K562 (cell line): ENCODE data around the gene IL23R. TPM values are rescaled to one million over a fixed set of nuclear protein-coding genes. Genes with fewer than 3 reads are reported as not detected.

Experiments
- CCNT2 ChIP-seq: IDR thresholded peaks from 2 replicates; pipeline ENCODE4 v1.6.1; 2011; ENCODE audit warnings: borderline replicate concordance, low read depth, mild to moderate bottlenecking, moderate library complexity, mixed read lengths, low read length; ENCODE audit not compliant: insufficient read length; ENCODE audit errors: extremely low read depth
- CEBPG ChIP-seq, 3 experiments: fragments of 200-800 bp in 1 of 3; sonication (Bioruptor generic) in 1 of 3; sonication (generic) in 1 of 3; formaldehyde crosslinking in 1 of 3; IDR thresholded peaks in 2 of 3; conservative IDR thresholded peaks in 1 of 3; 2 replicates each; pipeline versions ENCODE4 v1.6.1 to v1.8.0; 2016 to 2022; ENCODE audit warnings: missing compliant biosample characterization in 2 of 3, missing genetic modification characterization in 2 of 3, mild to moderate bottlenecking in 1 of 3, missing genetic modification reagents in 1 of 3
- CTBP1 ChIP-seq: fragments of 450-650 bp; IDR thresholded peaks from 2 replicates; pipeline ENCODE4 v1.6.1; 2016; ENCODE audit warnings: borderline replicate concordance
- GABPB2 ChIP-seq: fragments of 250-450 bp; sonication (Bioruptor Pico); conservative IDR thresholded peaks from 2 replicates; pipeline ENCODE4 v1.5.1; 2021; ENCODE audit warnings: mild to moderate bottlenecking
- HDAC1 ChIP-seq, 2 experiments: fragments of 450-650 bp; IDR thresholded peaks; 2 replicates each; pipeline ENCODE4 v1.6.1; 2016 to 2017; ENCODE audit warnings: inconsistent platforms in 1 of 2, mild to moderate bottlenecking in 1 of 2, moderate library complexity in 1 of 2
- KAT7 ChIP-seq: sonication (generic); formaldehyde crosslinking; IDR thresholded peaks from 2 replicates; pipeline ENCODE4 v1.8.0; 2022; ENCODE audit warnings: missing genetic modification reagents, mild to moderate bottlenecking, borderline replicate concordance
- NBN ChIP-seq: fragments of 450-650 bp; IDR thresholded peaks from 2 replicates; pipeline ENCODE4 v1.6.1; 2016; ENCODE audit warnings: low read depth, mild to moderate bottlenecking
- NONO ChIP-seq, 2 experiments: fragments of 200-400 bp in 1 of 2; fragments of 450-650 bp in 1 of 2; formaldehyde crosslinking in 1 of 2; IDR thresholded peaks; 2 replicates each; pipeline ENCODE4 v1.6.1; 2017; ENCODE audit warnings: low read depth in 2 of 2, mild to moderate bottlenecking in 2 of 2, moderate library complexity in 2 of 2, low read length in 1 of 2
- SIN3B ChIP-seq: fragments of 450-650 bp; IDR thresholded peaks from 2 replicates; pipeline ENCODE4 v1.6.1; 2017; ENCODE audit warnings: low read depth, mild to moderate bottlenecking, moderate library complexity
- SMARCA4 ChIP-seq: fragments of 450-650 bp; IDR thresholded peaks from 2 replicates; pipeline ENCODE4 v1.6.1; 2016
- SNIP1 ChIP-seq: fragments of 450-650 bp; IDR thresholded peaks from 2 replicates; pipeline ENCODE4 v1.7.1; 2017; ENCODE audit warnings: low read depth, mild to moderate bottlenecking
- SRSF3 ChIP-seq: fragments of 200-400 bp; formaldehyde crosslinking; IDR thresholded peaks from 2 replicates; pipeline ENCODE4 v1.6.1; 2016; ENCODE audit warnings: mild to moderate bottlenecking, low read length, moderate library complexity; ENCODE audit not compliant: insufficient read depth
- TCFL5 ChIP-seq: fragments of 250-450 bp; sonication (Bioruptor Pico); conservative IDR thresholded peaks from 2 replicates; pipeline ENCODE4 v1.6.1; 2021; ENCODE audit warnings: mild to moderate bottlenecking, moderate library complexity, matching md5 sums
- TEAD4 ChIP-seq, 2 experiments: sonication (generic) in 1 of 2; formaldehyde crosslinking in 1 of 2; IDR thresholded peaks; 2 replicates each; pipeline versions ENCODE4 v1.6.1 to v1.8.0; 2012 to 2022; ENCODE audit warnings: borderline replicate concordance in 1 of 2, inconsistent platforms in 1 of 2, low read length in 1 of 2, mild to moderate bottlenecking in 1 of 2, missing genetic modification reagents in 1 of 2
- TRIM24 ChIP-seq, 2 experiments: fragments of 450-650 bp; IDR thresholded peaks; 2 replicates each; pipeline ENCODE4 v1.6.1; 2016
- polyA plus RNA-seq, 8 experiments: library from polyadenylated mRNA; depleted of rRNA in 4 of 8; stranded (reverse) in 5 of 8; unstranded in 3 of 8; fragments of >200 nt; fragmentation: Nextera tagmentation in 2 of 8; fragmentation: Illumina TruSeq in 1 of 8; extraction: Ambion mirVana in 2 of 8; extraction: Trizol in 1 of 8; gene quantifications; 2 replicates each; pipeline versions ENCODE4 v1.2.1 to v1.2.3, GENCODE V29; 2011 to 2014; ENCODE audit warnings: inconsistent platforms in 1 of 8, missing spikeins in 1 of 8
- total RNA-seq, 7 experiments: library from RNA; depleted of rRNA in 6 of 7; stranded (reverse); fragments of >200 nt in 6 of 7; fragmentation: Illumina TruSeq in 2 of 7; extraction: Trizol in 2 of 7; gene quantifications; 2 replicates each; pipeline versions ENCODE4 v1.2.1 to v1.2.3, GENCODE V29; 2011 to 2021; ENCODE audit warnings: low replicate concordance in 1 of 7
- TF ChIP-seq, protein P1 (sequence below): fragments of 450-650 bp; IDR thresholded peaks from 2 replicates; pipeline ENCODE4 v1.6.1; 2017; ENCODE audit warnings: mild to moderate bottlenecking, moderate library complexity
- TF ChIP-seq, protein P2 (sequence below), 2 experiments: fragments of 450-650 bp; IDR thresholded peaks; 2 replicates each; pipeline ENCODE4 v1.6.1; 2016
- TF ChIP-seq, protein P3 (sequence below): fragments of 250-450 bp; sonication (Bioruptor Pico); IDR thresholded peaks from 2 replicates; pipeline ENCODE4 v1.4.0; 2020; ENCODE audit warnings: mild to moderate bottlenecking, moderate library complexity
- TF ChIP-seq, protein P4 (sequence below), 3 experiments: fragments of 200-800 bp in 1 of 3; sonication (Bioruptor generic) in 1 of 3; sonication (generic) in 1 of 3; formaldehyde crosslinking in 1 of 3; IDR thresholded peaks; 2 replicates each; pipeline versions ENCODE4 v1.6.1 to v1.8.0; 2016 to 2022; ENCODE audit warnings: mild to moderate bottlenecking in 2 of 3, missing compliant biosample characterization in 2 of 3, missing genetic modification characterization in 2 of 3, missing genetic modification reagents in 1 of 3
- TF ChIP-seq, protein P5 (sequence below): fragments of 250-450 bp; sonication (Bioruptor Pico); IDR thresholded peaks from 2 replicates; pipeline ENCODE4 v1.8.0; 2022; ENCODE audit warnings: inconsistent platforms

The IL23R gene
- total and polyA plus RNA-seq, 9 of the 15 experiments (the other 6 are each of a cell fraction or from before 2014, with no cell fraction given), result 4.4 to 52.7 (median 22.8) TPM

DNA sequence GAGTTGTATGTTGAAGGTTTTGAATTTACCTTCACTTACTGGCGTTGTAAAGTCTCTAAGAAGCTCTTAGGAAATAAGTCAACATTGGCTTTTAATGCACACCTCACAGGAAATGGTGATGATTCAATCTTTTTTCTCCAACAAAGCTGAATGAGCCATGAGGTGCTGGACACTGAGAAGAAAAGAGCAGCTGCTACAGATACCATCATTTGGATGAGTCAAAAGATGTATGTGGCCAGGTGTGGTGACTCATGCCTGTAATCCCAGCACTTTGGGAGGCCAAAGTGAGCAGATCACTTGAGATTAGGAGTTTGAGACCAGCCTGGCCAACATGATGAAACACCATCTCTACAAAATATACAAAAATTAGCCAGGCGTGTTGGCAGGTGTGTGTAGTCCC is 3.3 kb upstream of the IL23R start (continued):
- no peak for TF ChIP-seq CEBPG (CRISPR knock-in tag; IDR thresholded peaks at IDR 0.05)
- peak in 1 of 2 experiments; percentile 57; a peak in 1 of 4 replicates for TF ChIP-seq CEBPG (tag; conservative IDR thresholded peaks at IDR 0.05 in 1 of 2, IDR thresholded peaks at IDR 0.05 in 1 of 2)
- TF ChIP-seq SMARCA4, result peak; percentile 93
- TF ChIP-seq SRSF3, result no peak
- TF ChIP-seq NONO (IDR thresholded peaks at IDR 0.05; ENCODE audit: low read depth in 2 of 2, low read length in 1 of 2), result no peak
- TF ChIP-seq KAT7, result no peak
- TF ChIP-seq, protein P1, sequence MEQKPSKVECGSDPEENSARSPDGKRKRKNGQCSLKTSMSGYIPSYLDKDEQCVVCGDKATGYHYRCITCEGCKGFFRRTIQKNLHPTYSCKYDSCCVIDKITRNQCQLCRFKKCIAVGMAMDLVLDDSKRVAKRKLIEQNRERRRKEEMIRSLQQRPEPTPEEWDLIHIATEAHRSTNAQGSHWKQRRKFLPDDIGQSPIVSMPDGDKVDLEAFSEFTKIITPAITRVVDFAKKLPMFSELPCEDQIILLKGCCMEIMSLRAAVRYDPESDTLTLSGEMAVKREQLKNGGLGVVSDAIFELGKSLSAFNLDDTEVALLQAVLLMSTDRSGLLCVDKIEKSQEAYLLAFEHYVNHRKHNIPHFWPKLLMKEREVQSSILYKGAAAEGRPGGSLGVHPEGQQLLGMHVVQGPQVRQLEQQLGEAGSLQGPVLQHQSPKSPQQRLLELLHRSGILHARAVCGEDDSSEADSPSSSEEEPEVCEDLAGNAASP, result no peak
- no peak for TF ChIP-seq SNIP1
- TF ChIP-seq, protein P2, sequence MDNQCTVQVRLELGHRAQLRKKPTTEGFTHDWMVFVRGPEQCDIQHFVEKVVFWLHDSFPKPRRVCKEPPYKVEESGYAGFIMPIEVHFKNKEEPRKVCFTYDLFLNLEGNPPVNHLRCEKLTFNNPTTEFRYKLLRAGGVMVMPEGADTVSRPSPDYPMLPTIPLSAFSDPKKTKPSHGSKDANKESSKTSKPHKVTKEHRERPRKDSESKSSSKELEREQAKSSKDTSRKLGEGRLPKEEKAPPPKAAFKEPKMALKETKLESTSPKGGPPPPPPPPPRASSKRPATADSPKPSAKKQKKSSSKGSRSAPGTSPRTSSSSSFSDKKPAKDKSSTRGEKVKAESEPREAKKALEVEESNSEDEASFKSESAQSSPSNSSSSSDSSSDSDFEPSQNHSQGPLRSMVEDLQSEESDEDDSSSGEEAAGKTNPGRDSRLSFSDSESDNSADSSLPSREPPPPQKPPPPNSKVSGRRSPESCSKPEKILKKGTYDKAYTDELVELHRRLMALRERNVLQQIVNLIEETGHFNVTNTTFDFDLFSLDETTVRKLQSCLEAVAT (IDR thresholded peaks at IDR 0.05), result no peak
- TF ChIP-seq CTBP1, result peak; percentile 96
- TF ChIP-seq, protein P3, sequence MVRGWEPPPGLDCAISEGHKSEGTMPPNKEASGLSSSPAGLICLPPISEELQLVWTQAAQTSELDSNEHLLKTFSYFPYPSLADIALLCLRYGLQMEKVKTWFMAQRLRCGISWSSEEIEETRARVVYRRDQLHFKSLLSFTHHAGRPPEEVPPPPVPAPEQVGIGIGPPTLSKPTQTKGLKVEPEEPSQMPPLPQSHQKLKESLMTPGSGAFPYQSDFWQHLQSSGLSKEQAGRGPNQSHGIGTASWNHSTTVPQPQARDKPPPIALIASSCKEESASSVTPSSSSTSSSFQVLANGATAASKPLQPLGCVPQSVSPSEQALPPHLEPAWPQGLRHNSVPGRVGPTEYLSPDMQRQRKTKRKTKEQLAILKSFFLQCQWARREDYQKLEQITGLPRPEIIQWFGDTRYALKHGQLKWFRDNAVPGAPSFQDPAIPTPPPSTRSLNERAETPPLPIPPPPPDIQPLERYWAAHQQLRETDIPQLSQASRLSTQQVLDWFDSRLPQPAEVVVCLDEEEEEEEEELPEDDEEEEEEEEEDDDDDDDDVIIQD (CRISPR knock-in tag), result no peak
- TF ChIP-seq SIN3B, result no peak
- TF ChIP-seq GABPB2, result no peak
- TF ChIP-seq TRIM24 (IDR thresholded peaks at IDR 0.05), result peak; percentile 80 to 91
- TF ChIP-seq, protein P4, sequence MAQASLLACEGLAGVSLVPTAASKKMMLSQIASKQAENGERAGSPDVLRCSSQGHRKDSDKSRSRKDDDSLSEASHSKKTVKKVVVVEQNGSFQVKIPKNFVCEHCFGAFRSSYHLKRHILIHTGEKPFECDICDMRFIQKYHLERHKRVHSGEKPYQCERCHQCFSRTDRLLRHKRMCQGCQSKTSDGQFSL (CRISPR knock-in tag; IDR thresholded peaks at IDR 0.05), result no peak
- TF ChIP-seq, protein P4 (tag; IDR thresholded peaks at IDR 0.05), result no peak
- TF ChIP-seq HDAC1 (IDR thresholded peaks at IDR 0.05), result peak in 1 of 2 experiments; percentile 58; a peak in 1 of 4 replicates
- TF ChIP-seq TEAD4 (IDR thresholded peaks at IDR 0.05; ENCODE audit: low read length), result peak; percentile 37; the same call in 1 of the 2 replicates
- no peak for TF ChIP-seq TEAD4 (CRISPR knock-in tag; IDR thresholded peaks at IDR 0.05; ENCODE audit: borderline replicate concordance)
- no peak for TF ChIP-seq CCNT2
- TF ChIP-seq, protein P5, sequence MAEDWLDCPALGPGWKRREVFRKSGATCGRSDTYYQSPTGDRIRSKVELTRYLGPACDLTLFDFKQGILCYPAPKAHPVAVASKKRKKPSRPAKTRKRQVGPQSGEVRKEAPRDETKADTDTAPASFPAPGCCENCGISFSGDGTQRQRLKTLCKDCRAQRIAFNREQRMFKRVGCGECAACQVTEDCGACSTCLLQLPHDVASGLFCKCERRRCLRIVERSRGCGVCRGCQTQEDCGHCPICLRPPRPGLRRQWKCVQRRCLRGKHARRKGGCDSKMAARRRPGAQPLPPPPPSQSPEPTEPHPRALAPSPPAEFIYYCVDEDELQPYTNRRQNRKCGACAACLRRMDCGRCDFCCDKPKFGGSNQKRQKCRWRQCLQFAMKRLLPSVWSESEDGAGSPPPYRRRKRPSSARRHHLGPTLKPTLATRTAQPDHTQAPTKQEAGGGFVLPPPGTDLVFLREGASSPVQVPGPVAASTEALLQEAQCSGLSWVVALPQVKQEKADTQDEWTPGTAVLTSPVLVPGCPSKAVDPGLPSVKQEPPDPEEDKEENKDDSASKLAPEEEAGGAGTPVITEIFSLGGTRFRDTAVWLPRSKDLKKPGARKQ (CRISPR knock-in tag), result no peak
- TF ChIP-seq TCFL5 (CRISPR knock-in tag), result no peak
- TF ChIP-seq NBN, result no peak
